HepG2 (cell line): ENCODE data around the gene SKP2. TPM values are rescaled to one million over a fixed set of nuclear protein-coding genes. Genes with fewer than 3 reads are reported as not detected.

Source experiments
- BHLHE40 ChIP-seq: IDR thresholded peaks from 2 replicates; pipeline ENCODE4 v1.6.1; 2011; ENCODE audit warnings: low read length, improper control_type of control experiment
- DNMT1 ChIP-seq: sonication (generic); formaldehyde crosslinking; IDR thresholded peaks from 2 replicates; pipeline ENCODE4 v1.5.1; 2020; ENCODE audit warnings: mild to moderate bottlenecking, missing genetic modification reagents
- FOXO1 ChIP-seq: sonication (generic); formaldehyde crosslinking; IDR thresholded peaks from 2 replicates; pipeline ENCODE4 v1.4.0; 2020; ENCODE audit warnings: missing genetic modification reagents
- HOXA9 ChIP-seq: sonication (generic); formaldehyde crosslinking; IDR thresholded peaks from 2 replicates; pipeline ENCODE4 v1.8.1; 2022; ENCODE audit warnings: missing genetic modification reagents, mild to moderate bottlenecking, moderate library complexity, borderline replicate concordance
- KDM1A ChIP-seq: IDR thresholded peaks from 2 replicates; pipeline ENCODE4 v1.6.1; 2016; ENCODE audit warnings: missing compliant biosample characterization
- KDM6A ChIP-seq: IDR thresholded peaks from 2 replicates; pipeline ENCODE4 v1.6.1; 2016; ENCODE audit warnings: low read depth
- MAFK ChIP-seq, 2 experiments: IDR thresholded peaks in 1 of 2; conservative IDR thresholded peaks in 1 of 2; 2 replicates each; pipeline ENCODE4 v1.6.1; 2011; ENCODE audit warnings: improper control_type of control experiment in 2 of 2, low read length in 2 of 2
- MIER3 ChIP-seq: IDR thresholded peaks from 2 replicates; pipeline ENCODE4 v1.6.1; 2016; ENCODE audit warnings: missing compliant biosample characterization, borderline replicate concordance
- MXI1 ChIP-seq: IDR thresholded peaks from 3 replicates; pipeline ENCODE4 v1.6.1; 2012; ENCODE audit warnings: low read depth, low read length, inconsistent platforms, borderline replicate concordance
- NONO ChIP-seq, 2 experiments: fragments of 450-650 bp in 1 of 2; sonication (generic) in 1 of 2; formaldehyde crosslinking in 1 of 2; IDR thresholded peaks in 1 of 2; conservative IDR thresholded peaks in 1 of 2; 2 replicates each; pipeline versions ENCODE4 v1.6.1 to v1.8.0; 2017 to 2022; ENCODE audit warnings: mild to moderate bottlenecking in 1 of 2, missing genetic modification reagents in 1 of 2, moderate library complexity in 1 of 2
- REXO4 ChIP-seq: sonication (generic); formaldehyde crosslinking; IDR thresholded peaks from 2 replicates; pipeline ENCODE4 v1.8.0; 2022; ENCODE audit warnings: missing genetic modification reagents, mild to moderate bottlenecking, borderline replicate concordance
- SALL1 ChIP-seq: sonication (generic); formaldehyde crosslinking; IDR thresholded peaks from 2 replicates; pipeline ENCODE4 v1.8.0; 2022; ENCODE audit warnings: mild to moderate bottlenecking, missing genetic modification reagents
- SKI ChIP-seq: fragments of 450-650 bp; IDR thresholded peaks from one replicate; pipeline ENCODE4 v1.6.1; 2018; ENCODE audit warnings: mild to moderate bottlenecking; ENCODE audit not compliant: partially characterized antibody
- SOX13 ChIP-seq, 3 experiments: fragments of 450-650 bp in 1 of 3; sonication (generic) in 1 of 3; formaldehyde crosslinking in 1 of 3; IDR thresholded peaks in 2 of 3; conservative IDR thresholded peaks in 1 of 3; 2 replicates each; pipeline versions ENCODE4 v1.5.0 to v1.6.1; 2016 to 2020; ENCODE audit warnings: antibody characterized with exemption in 1 of 3, mild to moderate bottlenecking in 1 of 3, missing compliant biosample characterization in 1 of 3, missing genetic modification reagents in 1 of 3, moderate library complexity in 1 of 3
- SOX5 ChIP-seq: IDR thresholded peaks from 2 replicates; pipeline ENCODE4 v1.6.1; 2016; ENCODE audit warnings: borderline replicate concordance
- TBX3 ChIP-seq: fragments of 450-650 bp; IDR thresholded peaks from 2 replicates; pipeline ENCODE4 v1.6.1; 2017; ENCODE audit warnings: antibody characterized with exemption, mild to moderate bottlenecking, inconsistent platforms, borderline replicate concordance
- ZNF225 ChIP-seq: sonication (generic); formaldehyde crosslinking; IDR thresholded peaks from 2 replicates; pipeline ENCODE4 v1.4.0; 2020; ENCODE audit warnings: mild to moderate bottlenecking, missing genetic modification reagents
- ZNF614 ChIP-seq: IDR thresholded peaks from 2 replicates; pipeline ENCODE4 v1.6.1; 2018; ENCODE audit warnings: missing biosample characterization, missing genetic modification reagents, inconsistent platforms, borderline replicate concordance
- ZNF678 ChIP-seq: sonication (generic); formaldehyde crosslinking; IDR thresholded peaks from 2 replicates; pipeline ENCODE4 v1.4.0; 2020; ENCODE audit warnings: mild to moderate bottlenecking, missing genetic modification reagents
- ZNF780A ChIP-seq: sonication (generic); formaldehyde crosslinking; IDR thresholded peaks from 2 replicates; pipeline ENCODE4 v1.8.0; 2022; ENCODE audit warnings: mild to moderate bottlenecking, missing genetic modification reagents, moderate library complexity
- polyA plus RNA-seq, 8 experiments: library from polyadenylated mRNA; depleted of rRNA in 3 of 8; stranded (reverse) in 7 of 8; unstranded in 1 of 8; fragments of >200 nt; fragmentation: Illumina TruSeq in 4 of 8; extraction: Trizol in 4 of 8; gene quantifications; 2 replicates each; pipeline versions ENCODE4 v1.2.1 to v1.2.3, GENCODE V29; 2011 to 2016; ENCODE audit warnings: low read depth in 4 of 8, missing spikeins in 1 of 8, mixed read lengths in 1 of 8; ENCODE audit not compliant: insufficient read depth in 1 of 8
- total RNA-seq, 5 experiments: library from RNA; depleted of rRNA; stranded (reverse); fragments of >200 nt; fragmentation: Illumina TruSeq; extraction: Trizol; gene quantifications; 2 replicates each; pipeline ENCODE4 v1.2.3, GENCODE V29; 2016; ENCODE audit warnings: low read depth in 1 of 5
- TF ChIP-seq, protein P1 (sequence below): conservative IDR thresholded peaks from 2 replicates; pipeline ENCODE4 v1.6.1; 2018; ENCODE audit warnings: missing genetic modification reagents
- TF ChIP-seq, protein P2 (sequence below): sonication (generic); formaldehyde crosslinking; IDR thresholded peaks from 2 replicates; pipeline ENCODE4 v1.9.0; 2022; ENCODE audit warnings: low read depth, missing genetic modification reagents
- TF ChIP-seq, protein P3 (sequence below): sonication (generic); formaldehyde crosslinking; IDR thresholded peaks from 2 replicates; pipeline ENCODE4 v1.4.0; 2020; ENCODE audit warnings: mild to moderate bottlenecking, missing genetic modification reagents
- TF ChIP-seq, protein P4 (sequence below): sonication (generic); formaldehyde crosslinking; IDR thresholded peaks from 2 replicates; pipeline ENCODE4 v1.4.0; 2020; ENCODE audit warnings: mild to moderate bottlenecking, missing genetic modification reagents

SKP2 gene
- total and polyA plus RNA-seq, 2 of the 13 experiments (the other 11 are each of a cell fraction or from before 2014, with no cell fraction given), result 29.6 to 84.1 TPM

DNA sequence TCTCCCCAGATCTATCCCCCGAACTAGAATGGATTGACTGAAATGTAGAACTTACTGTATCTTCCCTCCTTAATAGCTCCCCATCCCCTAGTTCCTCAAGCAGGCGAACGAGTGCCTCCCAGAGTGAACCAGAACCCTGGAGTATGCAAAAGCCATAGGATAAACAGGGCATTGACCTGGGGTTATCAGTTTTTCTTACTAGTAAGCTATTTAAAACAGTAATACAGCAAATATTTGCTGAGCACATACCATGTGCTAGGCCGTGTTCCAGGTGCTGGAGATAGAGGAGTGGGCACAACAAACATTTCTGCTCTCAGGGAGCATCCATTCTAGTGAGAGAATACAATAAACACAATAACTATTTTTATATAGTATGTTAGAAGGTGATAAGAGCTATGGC, 1.8 kb downstream of the SKP2 start (continued):
- TF ChIP-seq, protein P1, sequence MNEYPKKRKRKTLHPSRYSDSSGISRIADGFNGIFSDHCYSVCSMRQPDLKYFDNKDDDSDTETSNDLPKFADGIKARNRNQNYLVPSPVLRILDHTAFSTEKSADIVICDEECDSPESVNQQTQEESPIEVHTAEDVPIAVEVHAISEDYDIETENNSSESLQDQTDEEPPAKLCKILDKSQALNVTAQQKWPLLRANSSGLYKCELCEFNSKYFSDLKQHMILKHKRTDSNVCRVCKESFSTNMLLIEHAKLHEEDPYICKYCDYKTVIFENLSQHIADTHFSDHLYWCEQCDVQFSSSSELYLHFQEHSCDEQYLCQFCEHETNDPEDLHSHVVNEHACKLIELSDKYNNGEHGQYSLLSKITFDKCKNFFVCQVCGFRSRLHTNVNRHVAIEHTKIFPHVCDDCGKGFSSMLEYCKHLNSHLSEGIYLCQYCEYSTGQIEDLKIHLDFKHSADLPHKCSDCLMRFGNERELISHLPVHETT, result no peak
- TF ChIP-seq FOXO1 (CRISPR knock-in tag), result peak; percentile 84
- TF ChIP-seq MIER3, result peak; percentile 20; the same call in 1 of the 2 replicates
- TF ChIP-seq DNMT1, result no peak
- no peak for TF ChIP-seq SOX13 (IDR thresholded peaks at IDR 0.05)
- TF ChIP-seq SOX13 (CRISPR knock-in tag; conservative IDR thresholded peaks at IDR 0.05 in 1 of 2, IDR thresholded peaks at IDR 0.05 in 1 of 2), result peak in 1 of 2 experiments; percentile 83; a peak in 2 of 4 replicates
- no peak for TF ChIP-seq REXO4
- no peak for TF ChIP-seq SKI
- peak; percentile 48; the same call in 1 of the 2 replicates for TF ChIP-seq TBX3
- peak; percentile 74; the same call in 1 of the 2 replicates for TF ChIP-seq ZNF614 (CRISPR knock-in tag)
- TF ChIP-seq NONO (IDR thresholded peaks at IDR 0.05), result no peak
- TF ChIP-seq NONO (CRISPR knock-in tag; conservative IDR thresholded peaks at IDR 0.05), result peak; percentile 51; the same call in 1 of the 2 replicates
- no peak for TF ChIP-seq ZNF780A
- TF ChIP-seq ZNF678 (CRISPR knock-in tag), result no peak
- TF ChIP-seq HOXA9 (CRISPR knock-in tag), result no peak
- no peak for TF ChIP-seq ZNF225 (CRISPR knock-in tag)
- TF ChIP-seq KDM6A (CRISPR knock-in tag), result 0 out of 2 replicates have a peak, but pooled peaks have one; percentile 26
- peak; percentile 66; the same call in 1 of the 3 replicates for TF ChIP-seq MXI1
- TF ChIP-seq KDM1A (CRISPR knock-in tag), result peak; percentile 43; the same call in 1 of the 2 replicates
- TF ChIP-seq, protein P2, sequence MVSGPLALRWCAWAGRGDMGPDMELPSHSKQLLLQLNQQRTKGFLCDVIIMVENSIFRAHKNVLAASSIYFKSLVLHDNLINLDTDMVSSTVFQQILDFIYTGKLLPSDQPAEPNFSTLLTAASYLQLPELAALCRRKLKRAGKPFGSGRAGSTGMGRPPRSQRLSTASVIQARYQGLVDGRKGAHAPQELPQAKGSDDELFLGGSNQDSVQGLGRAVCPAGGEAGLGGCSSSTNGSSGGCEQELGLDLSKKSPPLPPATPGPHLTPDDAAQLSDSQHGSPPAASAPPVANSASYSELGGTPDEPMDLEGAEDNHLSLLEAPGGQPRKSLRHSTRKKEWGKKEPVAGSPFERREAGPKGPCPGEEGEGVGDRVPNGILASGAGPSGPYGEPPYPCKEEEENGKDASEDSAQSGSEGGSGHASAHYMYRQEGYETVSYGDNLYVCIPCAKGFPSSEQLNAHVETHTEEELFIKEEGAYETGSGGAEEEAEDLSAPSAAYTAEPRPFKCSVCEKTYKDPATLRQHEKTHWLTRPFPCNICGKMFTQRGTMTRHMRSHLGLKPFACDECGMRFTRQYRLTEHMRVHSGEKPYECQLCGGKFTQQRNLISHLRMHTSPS (CRISPR knock-in tag), result 0 out of 2 replicates have a peak, but pooled peaks have one; percentile 35
- peak; percentile 78 to 82 for TF ChIP-seq MAFK (conservative IDR thresholded peaks at IDR 0.05 in 1 of 2, IDR thresholded peaks at IDR 0.05 in 1 of 2; ENCODE audit: low read length in 2 of 2)
- no peak; the same call in 1 of the 2 replicates for TF ChIP-seq BHLHE40
- TF ChIP-seq SALL1 (CRISPR knock-in tag), result peak; percentile 74; the same call in 1 of the 2 replicates
- TF ChIP-seq, protein P3, sequence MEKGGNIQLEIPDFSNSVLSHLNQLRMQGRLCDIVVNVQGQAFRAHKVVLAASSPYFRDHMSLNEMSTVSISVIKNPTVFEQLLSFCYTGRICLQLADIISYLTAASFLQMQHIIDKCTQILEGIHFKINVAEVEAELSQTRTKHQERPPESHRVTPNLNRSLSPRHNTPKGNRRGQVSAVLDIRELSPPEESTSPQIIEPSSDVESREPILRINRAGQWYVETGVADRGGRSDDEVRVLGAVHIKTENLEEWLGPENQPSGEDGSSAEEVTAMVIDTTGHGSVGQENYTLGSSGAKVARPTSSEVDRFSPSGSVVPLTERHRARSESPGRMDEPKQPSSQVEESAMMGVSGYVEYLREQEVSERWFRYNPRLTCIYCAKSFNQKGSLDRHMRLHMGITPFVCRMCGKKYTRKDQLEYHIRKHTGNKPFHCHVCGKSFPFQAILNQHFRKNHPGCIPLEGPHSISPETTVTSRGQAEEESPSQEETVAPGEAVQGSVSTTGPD (CRISPR knock-in tag), result no peak
- TF ChIP-seq, protein P4, sequence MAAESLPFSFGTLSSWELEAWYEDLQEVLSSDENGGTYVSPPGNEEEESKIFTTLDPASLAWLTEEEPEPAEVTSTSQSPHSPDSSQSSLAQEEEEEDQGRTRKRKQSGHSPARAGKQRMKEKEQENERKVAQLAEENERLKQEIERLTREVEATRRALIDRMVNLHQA (CRISPR knock-in tag), result no peak
- TF ChIP-seq SOX5 (CRISPR knock-in tag), result peak; percentile 81
